GM10266 (cell line): ENCODE measurements around the gene CSNK1E.
"Not testable (repeated sequence)": the region's sequence is repeated elsewhere in the genome, so short reads cannot be mapped to it uniquely, and the experiment has no call there.

Experiments
- DNase-seq: peaks from one replicate; pipeline ENCODE4 v3.0.0; 2012; ENCODE audit errors: extremely low spot score
- TF ChIP-seq, protein P1 (sequence below): IDR thresholded peaks from 2 replicates; pipeline ENCODE4 v1.5.1; 2012; ENCODE audit warnings: mild to moderate bottlenecking, low read depth; ENCODE audit not compliant: control insufficient read depth, insufficient read depth; ENCODE audit errors: missing control alignments

CSNK1E gene

DNA sequence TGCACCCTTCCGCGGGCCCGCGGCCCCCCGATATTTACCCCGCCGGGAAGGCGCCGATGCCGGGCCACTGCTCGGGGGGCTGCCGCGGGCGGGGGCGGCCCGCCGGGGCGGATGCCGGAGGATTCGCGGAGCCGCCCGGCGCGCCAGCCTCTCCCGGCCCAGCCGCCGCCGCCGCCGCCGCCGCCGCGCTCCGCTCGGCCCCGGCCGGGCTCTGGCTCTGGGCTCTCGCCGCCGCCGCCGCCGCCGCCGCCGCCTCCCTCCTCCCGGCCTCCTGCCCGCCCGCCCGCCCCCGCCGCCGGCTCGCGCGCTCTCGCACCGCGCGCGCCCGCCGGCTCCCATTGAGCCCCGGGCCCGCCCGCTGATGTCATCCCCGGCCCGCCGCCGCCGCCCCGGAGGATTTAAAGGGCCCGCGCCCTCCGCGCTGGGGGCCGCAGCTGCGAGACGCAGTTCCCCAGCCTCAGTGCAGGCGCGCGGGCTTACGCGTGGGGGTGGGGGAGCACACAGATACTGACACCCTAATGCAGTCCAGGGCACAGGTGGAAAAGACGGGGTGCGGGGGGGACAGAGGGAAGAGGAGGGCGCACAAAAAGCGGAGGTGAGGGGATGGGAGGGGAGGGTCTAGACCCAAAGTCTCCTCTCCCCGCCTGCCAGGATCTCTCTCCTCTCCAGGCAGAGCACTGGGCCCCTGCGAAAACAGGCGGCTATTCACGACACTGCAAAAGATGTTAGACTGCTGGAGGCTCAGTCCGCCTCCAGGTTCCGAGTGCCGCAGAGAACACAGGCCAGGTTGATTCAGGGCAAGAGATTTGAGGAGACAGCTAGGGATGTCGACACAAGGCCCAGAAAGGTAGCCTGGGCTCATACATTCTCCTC lies at the start of gene CSNK1E:
Gene CSNK1E (minus strand): TSS at position 312 of the 873 bp plus-strand sequence. CDS start 3,276 bp downstream, outside the sequence.
- DNase-seq = peak; percentile 95

DNA sequence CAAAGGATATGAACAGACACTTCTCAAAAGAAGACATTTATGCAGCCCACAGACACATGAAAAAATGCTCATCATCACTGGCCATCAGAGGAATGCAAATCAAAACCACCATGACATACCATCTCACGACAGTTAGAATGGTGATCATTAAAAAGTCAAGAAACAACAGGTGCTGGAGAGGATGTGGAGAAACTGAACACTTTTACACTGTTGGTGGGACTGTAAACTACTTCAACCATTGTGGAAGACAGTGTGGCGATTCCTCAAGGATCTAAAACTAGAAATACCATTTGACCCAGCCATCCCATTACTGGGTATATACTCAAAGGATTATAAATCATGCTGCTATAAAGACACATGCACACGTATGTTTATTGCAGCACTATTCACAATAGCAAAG lies 48.6 kb upstream of the CSNK1E start:
- not testable (repeated sequence) for DNase-seq

More for the DNA sequence above, at the start of gene CSNK1E:
- TF ChIP-seq, protein P1, sequence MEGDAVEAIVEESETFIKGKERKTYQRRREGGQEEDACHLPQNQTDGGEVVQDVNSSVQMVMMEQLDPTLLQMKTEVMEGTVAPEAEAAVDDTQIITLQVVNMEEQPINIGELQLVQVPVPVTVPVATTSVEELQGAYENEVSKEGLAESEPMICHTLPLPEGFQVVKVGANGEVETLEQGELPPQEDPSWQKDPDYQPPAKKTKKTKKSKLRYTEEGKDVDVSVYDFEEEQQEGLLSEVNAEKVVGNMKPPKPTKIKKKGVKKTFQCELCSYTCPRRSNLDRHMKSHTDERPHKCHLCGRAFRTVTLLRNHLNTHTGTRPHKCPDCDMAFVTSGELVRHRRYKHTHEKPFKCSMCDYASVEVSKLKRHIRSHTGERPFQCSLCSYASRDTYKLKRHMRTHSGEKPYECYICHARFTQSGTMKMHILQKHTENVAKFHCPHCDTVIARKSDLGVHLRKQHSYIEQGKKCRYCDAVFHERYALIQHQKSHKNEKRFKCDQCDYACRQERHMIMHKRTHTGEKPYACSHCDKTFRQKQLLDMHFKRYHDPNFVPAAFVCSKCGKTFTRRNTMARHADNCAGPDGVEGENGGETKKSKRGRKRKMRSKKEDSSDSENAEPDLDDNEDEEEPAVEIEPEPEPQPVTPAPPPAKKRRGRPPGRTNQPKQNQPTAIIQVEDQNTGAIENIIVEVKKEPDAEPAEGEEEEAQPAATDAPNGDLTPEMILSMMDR = no peak

DNA sequence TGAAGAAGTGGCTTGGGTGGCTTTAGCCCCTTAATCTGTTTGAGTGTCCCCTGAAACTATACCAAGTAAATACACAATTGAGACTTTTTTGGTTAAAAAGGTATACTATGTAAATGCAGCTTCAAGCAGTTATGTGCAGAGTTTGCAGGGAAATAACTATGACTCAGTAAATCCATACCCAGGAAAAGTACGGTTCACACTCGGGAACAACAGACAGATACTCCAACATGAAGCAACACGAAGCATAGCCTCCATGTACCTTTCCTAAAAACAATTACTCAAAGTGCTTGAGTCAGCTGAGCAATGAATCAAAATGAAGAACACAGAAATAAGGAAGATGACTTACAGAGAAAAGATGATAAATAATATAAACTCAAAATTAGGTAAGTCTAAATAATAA lies 47.9 kb upstream of the CSNK1E start:
- DNase-seq = not testable (repeated sequence)

DNA sequence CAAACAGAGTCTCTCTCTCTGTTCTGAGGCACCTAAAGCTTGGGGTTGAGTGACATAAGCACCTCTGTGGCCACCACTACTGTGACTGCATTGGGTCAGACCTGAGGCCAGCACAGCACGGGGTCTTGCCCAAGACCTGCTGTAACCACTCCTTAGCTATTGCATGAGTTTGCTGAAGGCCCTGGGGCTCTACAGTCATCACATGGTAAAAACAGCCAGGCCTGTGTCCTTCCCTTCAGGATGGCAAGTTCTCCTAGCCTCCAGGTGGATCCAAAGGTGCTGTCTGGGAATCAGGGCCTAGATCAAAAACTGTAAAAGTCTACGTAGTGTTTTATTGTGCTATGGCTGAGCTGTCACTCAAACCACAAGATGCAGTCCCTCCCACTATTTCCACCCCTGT lies 43.3 kb upstream of the CSNK1E start:
- not testable (repeated sequence) for DNase-seq

DNA sequence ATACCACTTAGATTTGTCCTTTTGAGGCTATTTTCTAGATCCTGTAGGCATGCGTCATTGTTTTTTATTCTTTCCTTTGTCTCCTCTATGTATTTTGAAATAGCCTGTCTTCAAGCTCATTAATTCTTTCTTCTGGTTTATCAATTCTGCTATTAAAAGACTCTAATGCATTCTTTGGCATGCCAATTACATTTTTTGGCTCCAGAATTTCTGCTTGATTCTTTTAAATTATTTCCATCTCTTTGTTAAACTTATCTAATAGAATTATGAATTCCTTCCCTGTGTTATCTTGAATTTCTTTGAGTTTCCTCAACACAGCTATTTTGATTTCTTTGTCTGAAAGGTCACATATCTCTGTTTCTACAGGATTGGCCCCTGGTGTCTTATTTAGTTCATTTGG lies 42.6 kb upstream of the CSNK1E start:
- DNase-seq = not testable (repeated sequence)

DNA sequence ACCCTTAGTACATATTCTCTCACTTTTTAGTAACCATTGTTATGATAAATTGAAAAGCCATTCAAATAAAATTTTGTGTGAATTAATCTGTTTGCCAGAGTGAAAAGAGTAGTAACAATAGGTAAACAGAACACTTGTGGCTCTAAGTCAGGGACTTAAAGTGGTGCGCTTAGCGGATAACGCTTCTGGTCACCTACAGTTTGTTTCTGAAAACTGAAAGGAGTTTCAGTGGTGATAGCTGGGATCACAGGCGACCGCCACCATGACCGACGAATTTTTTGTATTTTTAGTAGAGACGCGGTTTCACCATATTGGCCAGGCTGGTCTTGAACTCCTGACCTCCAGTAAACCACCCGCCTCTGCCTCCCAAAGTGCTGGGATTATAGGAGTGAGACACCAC lies 40.7 kb upstream of the CSNK1E start:
- DNase-seq = not testable (repeated sequence)

DNA sequence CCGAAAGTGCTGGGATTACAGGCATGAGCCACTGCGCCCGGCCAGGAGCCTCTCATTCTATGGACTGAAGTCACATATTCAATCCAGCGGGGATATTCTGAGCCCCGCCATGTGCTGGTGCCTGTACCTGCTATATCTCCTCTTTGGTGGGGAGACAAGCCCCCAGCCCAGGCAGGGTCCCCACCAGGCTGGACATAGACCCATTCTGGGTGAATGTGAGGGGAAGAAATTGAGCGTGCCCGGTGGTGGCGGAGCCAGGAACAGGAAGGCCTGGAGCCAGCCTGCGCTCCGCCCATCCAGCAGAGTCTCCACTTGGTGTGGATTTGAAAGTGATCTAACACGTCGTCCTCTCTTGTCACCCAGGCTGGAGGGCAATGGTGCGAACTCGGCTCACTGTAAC lies 38.0 kb upstream of the CSNK1E start:
- TF ChIP-seq, protein P1 = no peak
- peak; percentile 2 for DNase-seq

DNA sequence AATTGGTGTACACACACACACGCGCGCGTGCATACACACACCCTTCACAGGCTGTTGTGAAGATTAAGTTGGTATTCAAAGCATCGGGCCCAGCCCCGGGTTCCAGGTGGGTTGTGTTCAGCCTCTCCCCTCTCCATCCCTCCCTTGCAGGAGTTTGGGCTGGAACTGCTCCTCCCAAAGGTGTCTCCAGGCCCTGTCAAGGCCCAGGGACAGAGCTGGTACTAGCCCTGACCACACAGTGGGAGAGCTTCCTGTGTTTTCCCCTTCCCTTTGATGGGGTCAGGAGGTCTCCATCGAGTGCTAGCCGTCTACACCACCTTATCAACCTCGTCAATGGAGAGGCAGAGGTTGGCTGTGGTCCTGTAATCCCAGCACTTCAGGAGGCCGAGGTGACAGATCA lies 36.5 kb upstream of the CSNK1E start:
- TF ChIP-seq, protein P1 = no peak
- peak; percentile 9 for DNase-seq

DNA sequence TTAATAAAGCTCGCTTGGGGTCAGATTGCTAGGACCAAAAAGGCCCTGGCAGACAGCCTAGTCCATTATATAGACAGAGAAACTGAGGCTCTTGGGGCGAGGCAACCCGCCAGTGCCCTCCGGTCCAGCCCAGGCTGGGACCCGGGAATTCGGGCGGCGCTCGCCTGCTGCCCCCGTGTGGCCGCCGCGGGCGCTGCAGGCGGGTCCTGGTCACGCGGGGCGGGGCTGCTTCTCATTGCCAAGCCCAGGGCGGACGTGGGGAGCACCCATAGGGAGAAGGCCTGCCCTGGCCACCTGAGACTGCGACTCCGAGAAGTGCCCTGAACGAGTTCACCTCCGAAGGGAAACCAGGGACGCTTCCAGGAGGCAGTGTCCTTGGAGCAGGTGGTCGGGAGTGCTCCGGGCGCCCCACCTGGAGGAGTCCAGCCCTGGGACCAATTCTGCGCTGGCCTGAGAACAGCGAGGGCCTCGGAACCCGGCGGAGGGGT lies 36.0 kb upstream of the CSNK1E start:
- DNase-seq = peak; percentile 80

DNA sequence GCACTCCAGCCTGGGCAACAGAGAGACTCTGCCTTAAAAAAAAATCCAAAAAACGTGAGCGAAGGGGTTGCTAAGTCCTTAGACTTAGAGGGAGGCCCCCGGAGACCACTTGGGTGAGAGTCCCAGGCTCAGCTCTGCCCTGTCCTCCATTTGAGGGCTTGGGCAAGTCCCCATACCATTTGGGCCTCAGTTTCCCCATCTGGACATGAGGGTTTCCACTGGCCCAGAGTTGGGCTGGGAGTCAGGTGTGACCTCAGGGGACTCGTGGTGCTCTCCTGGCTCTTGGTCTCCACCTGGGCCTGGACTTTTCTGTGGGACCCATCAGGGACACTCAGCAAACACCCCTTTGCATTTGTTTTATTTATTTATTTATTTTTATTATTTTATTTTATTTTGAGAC lies 35.2 kb upstream of the CSNK1E start:
- TF ChIP-seq, protein P1 = no peak
- peak; percentile 5 for DNase-seq

More for the DNA sequence above, 36.0 kb upstream of the CSNK1E start:
- TF ChIP-seq, protein P1 = peak; percentile 99
